ENCODE data around the gene DAB2. TPM values are rescaled to one million over a fixed set of nuclear protein-coding genes. Genes with fewer than 3 reads are reported as not detected.

The DAB2 gene
- total RNA-seq, 1 donor from 2014 or later: not detected

DNA sequence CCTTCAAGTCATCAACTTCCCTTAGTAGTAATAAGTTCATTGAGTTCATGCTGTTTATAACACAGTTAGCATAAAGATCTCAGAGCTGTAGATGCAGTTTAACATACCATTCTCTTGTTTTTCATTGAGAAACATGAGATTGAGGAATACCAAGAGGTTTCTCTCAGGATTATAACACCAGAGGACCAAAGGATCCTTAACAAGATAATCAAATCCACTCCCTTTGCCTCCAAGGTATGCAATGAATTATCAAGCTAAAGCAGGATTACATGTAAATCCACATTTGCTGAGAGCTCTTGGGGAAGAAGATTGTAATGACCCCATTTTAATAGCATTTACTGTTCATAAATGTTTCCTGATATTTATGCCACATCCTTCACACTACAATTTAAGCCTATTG, 35.1 kb upstream of the DAB2 start:
- no peak for DNase-seq (ENCODE audit: low spot score)
- Mint-ChIP-seq H3K9me3 (no peaks in the 10 kb centered on the region), H3K27ac (no peak overlapping the region), H3K4me1 (ENCODE audit: low read depth) (no peaks in the 10 kb centered on the region), H3K27me3 (ENCODE audit: insufficient read depth) (peaks cover 20% of the 10 kb centered on the region), H3K4me3 (no peak overlapping the region), H3K36me3 (ENCODE audit: low read depth) (no peaks in the 10 kb centered on the region)
- intact Hi-C loops (cut with micrococcal nuclease): no loop called here

DNA sequence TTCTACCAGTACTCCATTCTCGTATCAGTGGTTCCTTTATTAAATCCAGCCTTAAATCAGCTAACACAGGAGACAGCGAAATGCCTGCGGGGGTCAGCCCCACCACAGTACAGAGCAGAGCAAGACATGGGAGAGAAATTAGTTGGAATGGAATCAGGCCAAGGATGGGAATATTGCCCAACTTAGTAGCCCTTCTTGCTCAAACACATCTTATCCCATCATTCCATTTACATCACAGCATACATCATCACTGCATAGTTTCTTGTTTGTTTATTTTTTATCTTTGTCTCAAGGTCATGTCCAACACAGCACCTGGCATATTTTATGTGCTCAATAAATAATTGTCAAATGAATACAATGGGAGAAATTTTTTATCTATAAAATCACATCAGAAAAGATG, 34.3 kb upstream of the DAB2 start:
- Mint-ChIP-seq H3K4me3 (no peak overlapping the region), H3K4me1 (ENCODE audit: low read depth) (no peaks in the 10 kb centered on the region), H3K9me3 (no peaks in the 10 kb centered on the region), H3K36me3 (ENCODE audit: low read depth) (no peaks in the 10 kb centered on the region), H3K27ac (no peak overlapping the region), H3K27me3 (ENCODE audit: insufficient read depth) (peaks cover 20% of the 10 kb centered on the region)
- intact Hi-C loops (cut with micrococcal nuclease): no loop called here
- no peak for DNase-seq (ENCODE audit: low spot score)

DNA sequence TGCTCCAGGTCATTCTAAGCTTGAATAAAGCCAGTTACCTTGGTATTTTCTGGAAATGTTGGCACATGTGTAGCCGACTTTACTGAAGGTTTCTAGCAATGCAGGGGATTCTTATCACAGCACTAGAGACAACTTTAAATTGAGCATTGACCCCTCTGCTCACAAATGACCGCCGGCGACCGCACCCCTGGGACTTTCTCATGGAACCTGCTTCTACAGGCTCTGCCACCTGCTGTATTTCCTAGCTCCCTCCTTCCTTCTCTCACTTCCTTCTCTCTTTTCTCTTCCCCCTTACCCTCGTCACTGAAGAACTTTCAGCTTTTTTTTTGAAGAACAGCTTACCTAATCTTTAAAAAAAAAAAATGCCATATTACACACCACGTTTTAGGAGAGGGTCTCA, 30.9 kb upstream of the DAB2 start:
- H3K9me3 Mint-ChIP-seq: no peaks in the 10 kb centered on the region
- intact Hi-C loops (cut with micrococcal nuclease): no loop called here
- no peak overlapping the region for H3K4me3 Mint-ChIP-seq
- H3K27ac Mint-ChIP-seq: no peak overlapping the region
- no peaks in the 10 kb centered on the region for H3K4me1 Mint-ChIP-seq (ENCODE audit: low read depth)
- peaks cover 14% of the 10 kb centered on the region for H3K27me3 Mint-ChIP-seq (ENCODE audit: insufficient read depth)
- H3K36me3 Mint-ChIP-seq (ENCODE audit: low read depth): no peaks in the 10 kb centered on the region
- no peak for DNase-seq (ENCODE audit: low spot score)

- Mint-ChIP-seq H3K4me3 (no peak overlapping the region), H3K9me3 (no peaks in the 10 kb centered on the region), H3K27ac (no peak overlapping the region), H3K27me3 (ENCODE audit: insufficient read depth) (peaks cover 12% of the 10 kb centered on the region), H3K4me1 (ENCODE audit: low read depth) (no peaks in the 10 kb centered on the region), H3K36me3 (ENCODE audit: low read depth) (no peaks in the 10 kb centered on the region)
- DNase-seq (ENCODE audit: low spot score): no peak
- intact Hi-C loops (cut with micrococcal nuclease): no loop called here
Measured at GRCh38 chr5:39453606-39454005, 28.8 kb upstream of the DAB2 start.

GRCh38 chr5:39452846-39453245, 28.1 kb upstream of the DAB2 start:
- no peak for DNase-seq (ENCODE audit: low spot score)
- peaks cover 9% of the 10 kb centered on the region for H3K27me3 Mint-ChIP-seq (ENCODE audit: insufficient read depth)
- H3K4me3 Mint-ChIP-seq: no peak overlapping the region
- intact Hi-C loops (cut with micrococcal nuclease): no loop called here
- H3K27ac Mint-ChIP-seq: no peak overlapping the region
- H3K9me3 Mint-ChIP-seq: no peaks in the 10 kb centered on the region
- H3K4me1 Mint-ChIP-seq (ENCODE audit: low read depth): no peaks in the 10 kb centered on the region
- H3K36me3 Mint-ChIP-seq (ENCODE audit: low read depth): no peaks in the 10 kb centered on the region

GRCh38 chr5:39451276-39451941, 26.6 kb upstream of the DAB2 start:
- H3K4me1 Mint-ChIP-seq (ENCODE audit: low read depth): no peaks in the 10 kb centered on the region
- H3K27ac Mint-ChIP-seq: no peak overlapping the region
- no peaks in the 10 kb centered on the region for H3K9me3 Mint-ChIP-seq
- no peak overlapping the region for H3K4me3 Mint-ChIP-seq
- H3K36me3 Mint-ChIP-seq (ENCODE audit: low read depth): no peaks in the 10 kb centered on the region
- DNase-seq (ENCODE audit: low spot score): no peak
- intact Hi-C loops (cut with micrococcal nuclease): no loop called here
- peaks cover 1% of the 10 kb centered on the region for H3K27me3 Mint-ChIP-seq (ENCODE audit: insufficient read depth)

GRCh38 chr5:39450487-39450886, 25.7 kb upstream of the DAB2 start:
- H3K9me3 Mint-ChIP-seq: no peaks in the 10 kb centered on the region
- intact Hi-C loops (cut with micrococcal nuclease): no loop called here
- H3K4me1 Mint-ChIP-seq (ENCODE audit: low read depth): no peaks in the 10 kb centered on the region
- no peak for DNase-seq (ENCODE audit: low spot score)
- no peak overlapping the region for H3K27ac Mint-ChIP-seq
- H3K4me3 Mint-ChIP-seq: no peak overlapping the region
- H3K27me3 Mint-ChIP-seq (ENCODE audit: insufficient read depth): no peaks in the 10 kb centered on the region
- no peaks in the 10 kb centered on the region for H3K36me3 Mint-ChIP-seq (ENCODE audit: low read depth)

DNA sequence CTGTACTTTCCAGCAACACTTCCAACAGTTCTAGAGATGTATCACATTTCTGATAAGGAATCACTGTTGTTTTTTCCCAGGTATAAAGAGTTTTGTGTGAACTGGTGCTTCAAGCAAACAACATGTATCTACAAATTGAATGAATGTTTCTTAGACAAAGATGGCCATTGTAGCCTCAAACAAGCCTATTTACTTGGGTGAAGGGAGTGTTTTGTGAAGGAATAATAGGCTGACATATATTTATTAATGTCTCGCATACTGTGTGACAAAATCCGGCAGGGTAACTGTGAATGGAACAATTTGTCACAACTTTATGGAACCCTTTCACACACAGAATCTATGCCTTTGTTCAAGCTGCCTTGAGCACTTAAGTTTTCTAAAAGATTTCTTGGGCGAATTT, 24.8 kb upstream of the DAB2 start:
- no peak for DNase-seq (ENCODE audit: low spot score)
- Mint-ChIP-seq H3K36me3 (ENCODE audit: low read depth) (no peaks in the 10 kb centered on the region), H3K4me1 (ENCODE audit: low read depth) (no peaks in the 10 kb centered on the region), H3K27ac (no peak overlapping the region), H3K27me3 (ENCODE audit: insufficient read depth) (no peaks in the 10 kb centered on the region), H3K9me3 (no peaks in the 10 kb centered on the region), H3K4me3 (no peak overlapping the region)
- intact Hi-C loops (cut with micrococcal nuclease): no loop called here

GRCh38 chr5:39448506-39449128, 23.8 kb upstream of the DAB2 start:
- no peaks in the 10 kb centered on the region for H3K36me3 Mint-ChIP-seq (ENCODE audit: low read depth)
- no peak overlapping the region for H3K4me3 Mint-ChIP-seq
- H3K27ac Mint-ChIP-seq: no peak overlapping the region
- intact Hi-C loops (cut with micrococcal nuclease): no loop called here
- H3K4me1 Mint-ChIP-seq (ENCODE audit: low read depth): no peaks in the 10 kb centered on the region
- no peaks in the 10 kb centered on the region for H3K27me3 Mint-ChIP-seq (ENCODE audit: insufficient read depth)
- H3K9me3 Mint-ChIP-seq: no peaks in the 10 kb centered on the region
- DNase-seq (ENCODE audit: low spot score): no peak

- no peaks in the 10 kb centered on the region for H3K9me3 Mint-ChIP-seq
Measured at GRCh38 chr5:39447968-39448367, 23.2 kb upstream of the DAB2 start.

GRCh38 chr5:39447059-39447458, 22.3 kb upstream of the DAB2 start:
- H3K4me1 Mint-ChIP-seq (ENCODE audit: low read depth): no peaks in the 10 kb centered on the region
- H3K27ac Mint-ChIP-seq: no peak overlapping the region
- intact Hi-C loops (cut with micrococcal nuclease): no loop called here
- DNase-seq (ENCODE audit: low spot score): no peak
- no peaks in the 10 kb centered on the region for H3K27me3 Mint-ChIP-seq (ENCODE audit: insufficient read depth)
- no peak overlapping the region for H3K4me3 Mint-ChIP-seq
- H3K9me3 Mint-ChIP-seq: no peaks in the 10 kb centered on the region
- H3K36me3 Mint-ChIP-seq (ENCODE audit: low read depth): no peaks in the 10 kb centered on the region

More at GRCh38 chr5:39447968-39448367, 23.2 kb upstream of the DAB2 start:
- Mint-ChIP-seq H3K4me1 (ENCODE audit: low read depth) (no peaks in the 10 kb centered on the region), H3K4me3 (no peak overlapping the region), H3K36me3 (ENCODE audit: low read depth) (no peaks in the 10 kb centered on the region), H3K27ac (no peak overlapping the region), H3K27me3 (ENCODE audit: insufficient read depth) (no peaks in the 10 kb centered on the region)
- DNase-seq (ENCODE audit: low spot score): no peak
- intact Hi-C loops (cut with micrococcal nuclease): no loop called here

- Mint-ChIP-seq H3K27me3 (ENCODE audit: insufficient read depth) (no peaks in the 10 kb centered on the region), H3K27ac (no peak overlapping the region), H3K36me3 (ENCODE audit: low read depth) (no peaks in the 10 kb centered on the region), H3K4me3 (no peak overlapping the region), H3K9me3 (no peaks in the 10 kb centered on the region), H3K4me1 (ENCODE audit: low read depth) (no peaks in the 10 kb centered on the region)
- intact Hi-C loops (cut with micrococcal nuclease): no loop called here
- DNase-seq (ENCODE audit: low spot score): no peak
Measured at GRCh38 chr5:39446231-39446630, 21.5 kb upstream of the DAB2 start.

DNA sequence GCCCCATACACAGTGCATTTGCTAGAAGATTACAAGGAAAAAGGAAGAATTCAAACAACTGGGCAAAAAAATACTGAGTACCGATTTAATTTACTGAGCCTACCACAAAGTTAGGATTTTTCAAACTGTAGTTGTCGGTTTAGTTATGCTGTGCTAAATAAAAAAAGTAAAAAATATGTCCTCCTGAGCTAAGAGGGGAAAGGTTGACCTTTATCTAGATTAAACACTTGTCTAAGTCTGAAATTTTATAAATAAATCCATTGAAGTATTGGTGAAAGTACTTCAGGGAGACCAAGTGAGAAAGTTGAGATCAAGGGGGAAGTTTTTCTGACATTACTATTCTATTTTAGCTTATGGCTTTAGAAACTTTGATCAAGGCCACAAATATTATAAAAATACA, 19.1 kb upstream of the DAB2 start:
- H3K27ac Mint-ChIP-seq: no peak overlapping the region
- H3K9me3 Mint-ChIP-seq: no peaks in the 10 kb centered on the region
- no peak overlapping the region for H3K4me3 Mint-ChIP-seq
- no peak for DNase-seq (ENCODE audit: low spot score)
- H3K27me3 Mint-ChIP-seq (ENCODE audit: insufficient read depth): no peaks in the 10 kb centered on the region
- H3K4me1 Mint-ChIP-seq (ENCODE audit: low read depth): no peaks in the 10 kb centered on the region
- intact Hi-C loops (cut with micrococcal nuclease): no loop called here
- no peaks in the 10 kb centered on the region for H3K36me3 Mint-ChIP-seq (ENCODE audit: low read depth)

- intact Hi-C loops (cut with micrococcal nuclease): no loop called here
Measured at GRCh38 chr5:39442991-39443390, 18.2 kb upstream of the DAB2 start.

More at GRCh38 chr5:39442991-39443390, 18.2 kb upstream of the DAB2 start:
- H3K9me3 Mint-ChIP-seq: no peaks in the 10 kb centered on the region
- DNase-seq (ENCODE audit: low spot score): no peak
- no peaks in the 10 kb centered on the region for H3K4me1 Mint-ChIP-seq (ENCODE audit: low read depth)
- no peak overlapping the region for H3K27ac Mint-ChIP-seq
- no peak overlapping the region for H3K4me3 Mint-ChIP-seq
- no peaks in the 10 kb centered on the region for H3K36me3 Mint-ChIP-seq (ENCODE audit: low read depth)
- no peaks in the 10 kb centered on the region for H3K27me3 Mint-ChIP-seq (ENCODE audit: insufficient read depth)

Measured in activated T-helper 1 cell treated with anti-CD3 and anti-CD28 coated beads, Interleukin-12 subunit alpha, Interleukin-12 subunit beta, Interleukin-2, Interleukin-4 antibody, amounts not matched to agents 30 ng/mL and 10 ng/mL and 1 ng/mL, durations not matched to agents 14 hours and 24 hours and 36 hours (primary cell).